Measurements from ENCODE around the gene CLEC2D.
"Not testable (repeated sequence)": the region's sequence is repeated elsewhere in the genome, so short reads cannot be mapped to it uniquely, and the experiment has no call there.

Gene CLEC2D

DNA sequence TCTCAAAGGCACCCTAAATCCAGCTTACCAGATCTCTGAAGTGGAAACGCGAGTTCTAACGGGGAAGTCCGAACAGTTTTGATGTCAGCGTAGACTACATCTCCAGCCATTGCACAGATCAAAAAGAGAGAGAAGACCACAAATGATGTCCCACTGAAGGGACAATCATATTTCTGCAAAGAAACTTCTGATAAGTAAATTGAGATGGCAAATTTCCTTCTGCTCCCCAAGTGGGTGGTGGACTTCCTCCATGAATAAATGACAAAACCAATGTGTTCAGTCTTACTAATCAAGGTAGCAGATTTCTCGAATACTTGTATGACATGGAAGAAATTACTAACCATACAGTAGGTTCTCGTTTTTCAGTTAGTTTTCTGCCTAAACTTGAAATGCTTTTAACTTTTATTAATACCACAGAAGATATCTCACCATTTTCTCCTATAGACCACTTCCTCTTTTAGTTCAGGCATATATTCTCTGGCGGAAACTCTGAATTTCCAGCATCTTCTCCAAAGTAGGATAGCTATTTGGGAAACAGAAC, 63.5 kb downstream of the CLEC2D start, which contains the start of gene CLECL1:
Gene CLECL1 (minus strand): TSS at position 177 of the 541 bp plus-strand sequence.
- peak; percentile 60 for DNase-seq (ENCODE audit: low read depth)
- TF ChIP-seq, protein P1, sequence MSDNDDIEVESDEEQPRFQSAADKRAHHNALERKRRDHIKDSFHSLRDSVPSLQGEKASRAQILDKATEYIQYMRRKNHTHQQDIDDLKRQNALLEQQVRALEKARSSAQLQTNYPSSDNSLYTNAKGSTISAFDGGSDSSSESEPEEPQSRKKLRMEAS (IDR thresholded peaks at IDR 0.05; ENCODE audit: low read depth, low read length) = no peak
- TF ChIP-seq MYC (IDR thresholded peaks at IDR 0.05; ENCODE audit: low read depth, low read length) (no peak), POLR2A (IDR thresholded peaks at IDR 0.05; ENCODE audit: extremely low read depth, insufficient read length) (peak; percentile 40), CTCF (IDR thresholded peaks at IDR 0.05; ENCODE audit: low read depth, low read length) (no peak)
- peak within 1 kb of the TSS; percentile 55 for H3K4me3 ChIP-seq (ENCODE audit: low read depth, low read length)

DNA sequence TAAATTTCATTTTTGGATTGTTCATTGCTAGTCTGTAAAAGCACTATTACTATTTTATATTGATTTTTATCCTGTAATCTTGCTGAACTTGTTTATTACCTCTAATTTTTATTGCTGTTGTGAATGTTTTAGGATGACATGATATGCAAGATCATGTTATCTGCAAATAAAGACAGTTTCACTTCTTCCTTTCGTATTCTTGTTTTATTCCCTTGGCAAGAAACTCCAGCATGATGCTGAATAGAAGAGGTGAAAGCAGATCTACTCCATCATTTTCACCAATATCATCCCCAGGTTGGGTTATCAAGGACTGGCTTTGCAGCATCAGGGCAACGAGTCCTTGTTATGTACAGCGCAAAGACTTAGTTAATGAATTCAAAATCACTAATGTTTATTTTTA, 66.1 kb downstream of the CLEC2D start:
- no peak for DNase-seq (ENCODE audit: low read depth)
- no peak for TF ChIP-seq CTCF (IDR thresholded peaks at IDR 0.05; ENCODE audit: low read depth, low read length)
- no peak overlapping the region for H3K4me3 ChIP-seq (ENCODE audit: low read depth, low read length)

- no peak overlapping the region for H3K4me3 ChIP-seq (ENCODE audit: low read depth, low read length)
- TF ChIP-seq CTCF (IDR thresholded peaks at IDR 0.05; ENCODE audit: low read depth, low read length) = no peak
- no peak for TF ChIP-seq POLR2A (IDR thresholded peaks at IDR 0.05; ENCODE audit: extremely low read depth, insufficient read length)
- TF ChIP-seq, protein P1 (IDR thresholded peaks at IDR 0.05; ENCODE audit: low read depth, low read length) = no peak
- TF ChIP-seq MYC (IDR thresholded peaks at IDR 0.05; ENCODE audit: low read depth, low read length) = no peak
- DNase-seq (ENCODE audit: low read depth) = peak; percentile 86
These were observed 67.6 kb downstream of the CLEC2D start for GRCh38 chr12:9736936-9737705.

DNA sequence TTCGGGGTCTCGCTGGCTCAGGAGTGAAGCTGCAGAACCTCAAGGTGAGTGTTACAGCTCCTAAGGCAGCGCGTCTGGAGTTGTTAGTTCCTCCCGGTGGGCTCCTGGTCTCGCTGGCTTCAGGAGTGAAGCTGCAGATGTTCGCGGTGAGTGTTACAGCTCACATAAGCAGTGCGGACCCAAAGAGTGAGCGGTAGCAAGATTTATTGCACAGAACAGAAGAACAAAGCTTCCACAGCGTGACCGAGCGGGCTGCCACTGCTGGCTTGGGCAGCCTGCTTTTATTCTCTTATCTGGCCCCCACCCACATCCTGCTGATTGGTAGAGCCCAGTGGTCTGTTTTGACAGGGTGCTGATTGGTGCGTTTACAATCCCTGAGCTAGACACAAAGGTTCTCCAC, 69.4 kb downstream of the CLEC2D start:
- TF ChIP-seq POLR2A (IDR thresholded peaks at IDR 0.05; ENCODE audit: extremely low read depth, insufficient read length) = peak; percentile 15
- DNase-seq (ENCODE audit: low read depth); H3K4me3 ChIP-seq (ENCODE audit: low read depth, low read length): not testable (repeated sequence)

GRCh38 chr12:9739404-9740105, 70.0 kb downstream of the CLEC2D start:
- DNase-seq (ENCODE audit: low read depth); H3K4me3 ChIP-seq (ENCODE audit: low read depth, low read length): not testable (repeated sequence)

GRCh38 chr12:9740106-9740750, 70.7 kb downstream of the CLEC2D start:
- no peak for DNase-seq (ENCODE audit: low read depth)
- TF ChIP-seq POLR2A (IDR thresholded peaks at IDR 0.05; ENCODE audit: extremely low read depth, insufficient read length) (no peak), CTCF (IDR thresholded peaks at IDR 0.05; ENCODE audit: low read depth, low read length) (no peak), MYC (IDR thresholded peaks at IDR 0.05; ENCODE audit: low read depth, low read length) (no peak)
- TF ChIP-seq, protein P1 (IDR thresholded peaks at IDR 0.05; ENCODE audit: low read depth, low read length) = no peak
- no peak overlapping the region for H3K4me3 ChIP-seq (ENCODE audit: low read depth, low read length)

Data from NB4 (cell line).